LNCaP clone FGC (cell line): ENCODE measurements around the gene BICDL2.

Experiments
- DNase-seq: peaks from one replicate; pipeline ENCODE4 v3.0.0-alpha.2; 2011; ENCODE audit warnings: low read depth
- H3K4me3 ChIP-seq: 2 replicates; pipeline ENCODE4 v1.5.1; 2011; ENCODE audit warnings: mild to moderate bottlenecking, low read depth, low read length, control low read depth
- CTCF ChIP-seq: IDR thresholded peaks from 2 replicates; pipeline ENCODE4 v1.5.1; 2012; ENCODE audit warnings: mild to moderate bottlenecking; ENCODE audit not compliant: control insufficient read depth, insufficient read depth; ENCODE audit errors: extremely low read depth

Gene BICDL2

GRCh38 chr16:2986623-2987188 is 50.0 kb downstream of the BICDL2 start:
- H3K4me3 ChIP-seq, result no peak overlapping the region
- no peak for TF ChIP-seq CTCF
- no peak for DNase-seq

GRCh38 chr16:2985893-2986355 is 50.8 kb downstream of the BICDL2 start:
- no peak for DNase-seq
- TF ChIP-seq CTCF, result no peak

GRCh38 chr16:2985462-2985861 is 51.3 kb downstream of the BICDL2 start:
- no peak for TF ChIP-seq CTCF
- H3K4me3 ChIP-seq, result no peak overlapping the region
- DNase-seq, result no peak

More at GRCh38 chr16:2985893-2986355, 50.8 kb downstream of the BICDL2 start:
- H3K4me3 ChIP-seq, result no peak overlapping the region

GRCh38 chr16:2983706-2984136 is 53.0 kb downstream of the BICDL2 start:
- DNase-seq, result no peak
- TF ChIP-seq CTCF, result peak; percentile 92
- H3K4me3 ChIP-seq, result no peak overlapping the region

GRCh38 chr16:2982402-2982801 is 54.3 kb downstream of the BICDL2 start:
- H3K4me3 ChIP-seq, result no peak overlapping the region
- DNase-seq, result no peak
- TF ChIP-seq CTCF, result no peak

GRCh38 chr16:2981899-2982250 is 54.9 kb downstream of the BICDL2 start:
- no peak for DNase-seq

More at GRCh38 chr16:2981899-2982250, 54.9 kb downstream of the BICDL2 start:
- H3K4me3 ChIP-seq, result no peak overlapping the region
- no peak for TF ChIP-seq CTCF
